ENCODE data around the gene TNRC6A. TPM values are rescaled to one million over a fixed set of nuclear protein-coding genes. Genes with fewer than 3 reads are reported as not detected.

The TNRC6A gene
- total RNA-seq, 1 donor from 2014 or later: 55.7 TPM

DNA sequence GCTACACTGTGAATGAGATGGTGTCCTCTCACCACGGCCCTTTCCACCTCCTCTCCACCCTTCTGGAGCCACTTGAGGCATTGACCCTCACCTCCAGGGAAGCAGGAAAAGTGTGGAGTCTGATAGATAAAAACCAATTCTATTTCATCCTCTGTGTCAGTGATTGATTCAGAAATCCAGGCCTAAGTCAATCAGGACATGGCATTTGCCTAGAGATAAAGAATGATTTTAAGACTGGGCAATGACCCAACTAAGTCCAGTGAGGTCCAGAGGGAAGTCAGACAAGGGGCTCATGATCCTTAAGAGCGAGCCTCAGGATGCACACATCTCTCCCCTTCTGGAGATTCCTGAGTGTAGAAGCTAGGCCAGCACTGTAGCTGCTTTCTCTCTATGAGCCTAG, 41.1 kb upstream of the TNRC6A start:
- H3K4me1 ChIP-seq: peaks cover 9% of the 10 kb centered on the region
- H3K79me2 ChIP-seq (ENCODE audit: low read depth): no peaks in the 10 kb centered on the region
- H3F3A ChIP-seq (ENCODE audit: low read depth): peaks cover 35% of the 10 kb centered on the region
- Mint-ChIP-seq H3K9me3 (no peaks in the 10 kb centered on the region), H3K4me1 (peaks cover 25% of the 10 kb centered on the region), H3K27me3 (ENCODE audit: insufficient read depth, low read depth) (peaks cover 13% of the 10 kb centered on the region), H3K27ac (no peak overlapping the region), H3K36me3 (no peaks in the 10 kb centered on the region), H3K4me3 (no peak overlapping the region)
- H3K4me3 ChIP-seq: no peak overlapping the region
- H2AFZ ChIP-seq (replicated peaks): no peak overlapping the region
- no peak for TF ChIP-seq EZH2 (IDR thresholded peaks at IDR 0.05)
- TF ChIP-seq CTCF (IDR thresholded peaks at IDR 0.05): no peak
- no peak for TF ChIP-seq EZH2phosphoT487 (IDR thresholded peaks at IDR 0.05)
- no peak for DNase-seq (ENCODE audit: low spot score)
- no peak overlapping the region for H3K27ac ChIP-seq
- H4K20me1 ChIP-seq (ENCODE audit: low read depth): no peaks in the 10 kb centered on the region
- H3K27me3 ChIP-seq: no peaks in the 10 kb centered on the region
- H3K9me3 ChIP-seq (ENCODE audit: low read depth): no peaks in the 10 kb centered on the region
- H3K9ac ChIP-seq: no peak overlapping the region
- H3K4me2 ChIP-seq: no peak overlapping the region
- no peaks in the 10 kb centered on the region for H3K36me3 ChIP-seq

DNA sequence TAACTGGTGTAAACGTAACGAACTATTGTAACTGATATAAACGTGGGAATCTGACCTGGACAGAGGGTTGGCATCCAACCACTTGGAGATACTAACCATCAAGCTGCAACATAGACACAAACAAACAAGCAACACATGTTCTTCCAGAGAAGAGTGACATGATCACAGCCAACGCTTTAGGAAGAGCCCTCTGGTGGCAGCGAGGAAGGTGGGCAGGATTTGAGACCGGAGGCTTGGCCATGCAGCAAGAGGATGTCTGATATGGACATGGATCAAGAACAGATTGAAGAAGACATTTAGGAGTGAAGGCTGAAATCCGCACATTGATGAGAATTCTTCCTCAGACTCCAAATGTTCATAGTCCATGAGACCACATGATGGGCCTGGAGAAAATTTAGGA, 40.3 kb upstream of the TNRC6A start:
- no peak overlapping the region for H3K4me3 Mint-ChIP-seq
- peak; percentile 63 for DNase-seq (ENCODE audit: low spot score)

DNA sequence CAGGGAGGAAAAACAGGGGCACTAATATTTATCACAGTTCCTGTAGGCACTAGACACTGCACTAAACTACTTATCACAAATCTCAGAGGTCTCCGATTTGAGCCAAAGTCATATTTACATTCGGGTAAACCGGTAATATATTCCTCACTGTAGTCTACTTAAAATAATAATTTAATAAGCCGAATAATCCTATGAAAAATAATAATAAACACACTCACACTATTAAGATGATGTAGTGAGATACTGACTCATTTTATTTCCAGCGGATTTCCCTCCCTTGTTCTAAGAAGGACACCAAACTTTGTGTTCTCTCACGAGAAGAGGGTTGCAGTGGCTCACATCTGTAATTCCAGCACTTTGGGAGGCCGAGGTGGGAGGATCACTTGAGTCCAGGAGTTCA, 36.6 kb upstream of the TNRC6A start:
- no peaks in the 10 kb centered on the region for H3K79me2 ChIP-seq (ENCODE audit: low read depth)
- Mint-ChIP-seq H3K4me1 (peaks cover 3% of the 10 kb centered on the region), H3K27ac (no peak overlapping the region), H3K4me3 (no peak overlapping the region), H3K9me3 (no peaks in the 10 kb centered on the region), H3K36me3 (no peaks in the 10 kb centered on the region), H3K27me3 (ENCODE audit: insufficient read depth, low read depth) (peaks cover 10% of the 10 kb centered on the region)
- no peaks in the 10 kb centered on the region for H3K9me3 ChIP-seq (ENCODE audit: low read depth)
- H3K9ac ChIP-seq: no peak overlapping the region
- H3K27me3 ChIP-seq: no peaks in the 10 kb centered on the region
- no peaks in the 10 kb centered on the region for H3F3A ChIP-seq (ENCODE audit: low read depth)
- H4K20me1 ChIP-seq (ENCODE audit: low read depth): no peaks in the 10 kb centered on the region
- no peaks in the 10 kb centered on the region for H3K4me1 ChIP-seq
- H3K4me2 ChIP-seq: no peak overlapping the region
- no peak overlapping the region for H3K27ac ChIP-seq
- H3K36me3 ChIP-seq: no peaks in the 10 kb centered on the region
- H3K4me3 ChIP-seq: no peak overlapping the region
- no peak overlapping the region for H2AFZ ChIP-seq (replicated peaks)
- TF ChIP-seq CTCF (IDR thresholded peaks at IDR 0.05) (no peak), EZH2phosphoT487 (IDR thresholded peaks at IDR 0.05) (no peak), EZH2 (IDR thresholded peaks at IDR 0.05) (no peak)
- no peak for DNase-seq (ENCODE audit: low spot score)

More for the DNA sequence above, 40.3 kb upstream of the TNRC6A start:
- peaks cover 13% of the 10 kb centered on the region for H3K27me3 Mint-ChIP-seq (ENCODE audit: insufficient read depth, low read depth)
- Histone ChIP-seq H3K4me3 (no peak overlapping the region), H4K20me1 (ENCODE audit: low read depth) (no peaks in the 10 kb centered on the region), H3K27me3 (no peaks in the 10 kb centered on the region), H3K9ac (no peak overlapping the region), H3K9me3 (ENCODE audit: low read depth) (no peaks in the 10 kb centered on the region), H3K4me2 (no peak overlapping the region), H3K36me3 (no peaks in the 10 kb centered on the region), H3K27ac (no peak overlapping the region), H3K79me2 (ENCODE audit: low read depth) (no peaks in the 10 kb centered on the region), H3F3A (ENCODE audit: low read depth) (peaks cover 27% of the 10 kb centered on the region), H3K4me1 (peaks cover 9% of the 10 kb centered on the region), H2AFZ (replicated peaks) (no peak overlapping the region)
- H3K4me1 Mint-ChIP-seq: peaks cover 25% of the 10 kb centered on the region
- TF ChIP-seq CTCF (IDR thresholded peaks at IDR 0.05) (peak; percentile 74), EZH2phosphoT487 (IDR thresholded peaks at IDR 0.05) (no peak)
- no peaks in the 10 kb centered on the region for H3K36me3 Mint-ChIP-seq
- no peaks in the 10 kb centered on the region for H3K9me3 Mint-ChIP-seq
- no peak overlapping the region for H3K27ac Mint-ChIP-seq
